Ishikawa (cell line): ENCODE measurements around the gene ARHGEF10L.

Source experiments
- CEBPB ChIP-seq: IDR thresholded peaks from 2 replicates; pipeline ENCODE4 v1.6.1; 2012
- CREB1 ChIP-seq: IDR thresholded peaks from 2 replicates; pipeline ENCODE4 v1.6.1; 2012; ENCODE audit warnings: low read depth
- EGR1 ChIP-seq: IDR thresholded peaks from 2 replicates; pipeline ENCODE4 v1.6.1; 2012
- EP300 ChIP-seq: IDR thresholded peaks from 2 replicates; pipeline ENCODE4 v1.6.1; 2012; ENCODE audit warnings: borderline replicate concordance
- FOXM1 ChIP-seq: IDR thresholded peaks from 2 replicates; pipeline ENCODE4 v1.6.1; 2012; ENCODE audit warnings: low read depth, borderline replicate concordance
- NFIC ChIP-seq: IDR thresholded peaks from 2 replicates; pipeline ENCODE4 v1.6.1; 2012
- RAD21 ChIP-seq: IDR thresholded peaks from 2 replicates; pipeline ENCODE4 v1.6.1; 2012; ENCODE audit warnings: low read depth
- TAF1 ChIP-seq: IDR thresholded peaks from 2 replicates; pipeline ENCODE4 v1.6.1; 2012; ENCODE audit warnings: low read depth, mild to moderate bottlenecking
- TCF12 ChIP-seq: IDR thresholded peaks from 2 replicates; pipeline ENCODE4 v1.6.1; 2012; ENCODE audit warnings: low read depth
- TEAD4 ChIP-seq: IDR thresholded peaks from 2 replicates; pipeline ENCODE4 v1.6.1; 2012
- YY1 ChIP-seq: IDR thresholded peaks from 2 replicates; pipeline ENCODE4 v1.6.1; 2012; ENCODE audit warnings: low read depth
- ZBTB7A ChIP-seq: IDR thresholded peaks from 2 replicates; pipeline ENCODE4 v1.6.1; 2012; ENCODE audit warnings: low read depth
- TF ChIP-seq, protein P1 (sequence below): IDR thresholded peaks from 2 replicates; pipeline ENCODE4 v1.6.1; 2012
- TF ChIP-seq, protein P2 (sequence below): IDR thresholded peaks from 2 replicates; pipeline ENCODE4 v1.6.1; 2012; ENCODE audit warnings: low read depth, mild to moderate bottlenecking
- TF ChIP-seq, protein P3 (sequence below): IDR thresholded peaks from 2 replicates; pipeline ENCODE4 v1.6.1; 2012

ARHGEF10L gene

DNA sequence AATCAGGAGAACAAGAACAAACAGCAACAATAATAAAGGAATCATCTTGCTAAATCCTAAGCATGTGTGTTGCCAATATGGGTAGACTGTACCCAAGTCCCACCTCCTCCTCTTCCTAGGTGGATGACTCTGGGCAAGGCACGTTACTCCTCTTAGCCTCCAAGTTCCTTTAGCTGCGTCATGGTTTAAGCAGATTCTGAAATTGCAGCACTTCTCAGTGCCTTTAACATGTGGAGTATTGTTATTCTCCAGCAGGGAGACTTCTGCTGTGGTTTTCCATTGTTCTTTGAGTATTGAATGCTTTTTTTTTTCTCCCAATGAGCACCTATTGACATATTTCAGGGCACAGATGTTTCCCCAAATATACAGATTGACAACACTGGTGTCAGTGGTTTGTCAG, 15.5 kb downstream of the ARHGEF10L start:
- TF ChIP-seq, protein P1, sequence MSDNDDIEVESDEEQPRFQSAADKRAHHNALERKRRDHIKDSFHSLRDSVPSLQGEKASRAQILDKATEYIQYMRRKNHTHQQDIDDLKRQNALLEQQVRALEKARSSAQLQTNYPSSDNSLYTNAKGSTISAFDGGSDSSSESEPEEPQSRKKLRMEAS, result no peak
- TF ChIP-seq ZBTB7A, result no peak
- TF ChIP-seq TEAD4, result no peak
- TF ChIP-seq EP300, result no peak
- TF ChIP-seq EGR1, result no peak
- TF ChIP-seq FOXM1, result no peak
- TF ChIP-seq CEBPB, result no peak
- no peak for TF ChIP-seq YY1
- no peak for TF ChIP-seq CREB1
- TF ChIP-seq NFIC, result no peak
- TF ChIP-seq, protein P2, sequence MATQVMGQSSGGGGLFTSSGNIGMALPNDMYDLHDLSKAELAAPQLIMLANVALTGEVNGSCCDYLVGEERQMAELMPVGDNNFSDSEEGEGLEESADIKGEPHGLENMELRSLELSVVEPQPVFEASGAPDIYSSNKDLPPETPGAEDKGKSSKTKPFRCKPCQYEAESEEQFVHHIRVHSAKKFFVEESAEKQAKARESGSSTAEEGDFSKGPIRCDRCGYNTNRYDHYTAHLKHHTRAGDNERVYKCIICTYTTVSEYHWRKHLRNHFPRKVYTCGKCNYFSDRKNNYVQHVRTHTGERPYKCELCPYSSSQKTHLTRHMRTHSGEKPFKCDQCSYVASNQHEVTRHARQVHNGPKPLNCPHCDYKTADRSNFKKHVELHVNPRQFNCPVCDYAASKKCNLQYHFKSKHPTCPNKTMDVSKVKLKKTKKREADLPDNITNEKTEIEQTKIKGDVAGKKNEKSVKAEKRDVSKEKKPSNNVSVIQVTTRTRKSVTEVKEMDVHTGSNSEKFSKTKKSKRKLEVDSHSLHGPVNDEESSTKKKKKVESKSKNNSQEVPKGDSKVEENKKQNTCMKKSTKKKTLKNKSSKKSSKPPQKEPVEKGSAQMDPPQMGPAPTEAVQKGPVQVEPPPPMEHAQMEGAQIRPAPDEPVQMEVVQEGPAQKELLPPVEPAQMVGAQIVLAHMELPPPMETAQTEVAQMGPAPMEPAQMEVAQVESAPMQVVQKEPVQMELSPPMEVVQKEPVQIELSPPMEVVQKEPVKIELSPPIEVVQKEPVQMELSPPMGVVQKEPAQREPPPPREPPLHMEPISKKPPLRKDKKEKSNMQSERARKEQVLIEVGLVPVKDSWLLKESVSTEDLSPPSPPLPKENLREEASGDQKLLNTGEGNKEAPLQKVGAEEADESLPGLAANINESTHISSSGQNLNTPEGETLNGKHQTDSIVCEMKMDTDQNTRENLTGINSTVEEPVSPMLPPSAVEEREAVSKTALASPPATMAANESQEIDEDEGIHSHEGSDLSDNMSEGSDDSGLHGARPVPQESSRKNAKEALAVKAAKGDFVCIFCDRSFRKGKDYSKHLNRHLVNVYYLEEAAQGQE, result no peak
- TF ChIP-seq RAD21, result no peak
- TF ChIP-seq TCF12, result no peak
- TF ChIP-seq, protein P3, sequence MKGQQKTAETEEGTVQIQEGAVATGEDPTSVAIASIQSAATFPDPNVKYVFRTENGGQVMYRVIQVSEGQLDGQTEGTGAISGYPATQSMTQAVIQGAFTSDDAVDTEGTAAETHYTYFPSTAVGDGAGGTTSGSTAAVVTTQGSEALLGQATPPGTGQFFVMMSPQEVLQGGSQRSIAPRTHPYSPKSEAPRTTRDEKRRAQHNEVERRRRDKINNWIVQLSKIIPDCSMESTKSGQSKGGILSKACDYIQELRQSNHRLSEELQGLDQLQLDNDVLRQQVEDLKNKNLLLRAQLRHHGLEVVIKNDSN, result no peak

DNA sequence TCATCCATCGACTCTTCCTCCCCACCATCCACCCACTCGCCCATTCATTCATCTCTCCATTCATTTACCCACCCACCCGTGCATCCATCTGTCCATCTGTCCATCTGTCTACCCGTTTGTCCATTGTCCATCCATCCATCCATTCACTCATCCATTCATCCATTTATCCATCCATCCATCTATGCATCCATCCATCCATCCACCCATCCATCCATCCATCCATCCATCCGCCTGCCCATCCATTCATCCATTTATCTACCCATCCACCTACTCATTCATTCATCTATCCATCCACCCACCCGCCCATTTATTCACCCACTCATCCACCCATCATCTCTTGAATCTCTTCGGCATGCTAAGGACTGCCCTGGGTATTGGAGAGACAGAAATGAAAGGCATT, 18.5 kb downstream of the ARHGEF10L start:
- TF ChIP-seq, protein P1, result no peak
- TF ChIP-seq FOXM1 (no peak), TCF12 (no peak), RAD21 (no peak), ZBTB7A (no peak), TAF1 (no peak)
- TF ChIP-seq, protein P3, result no peak

DNA sequence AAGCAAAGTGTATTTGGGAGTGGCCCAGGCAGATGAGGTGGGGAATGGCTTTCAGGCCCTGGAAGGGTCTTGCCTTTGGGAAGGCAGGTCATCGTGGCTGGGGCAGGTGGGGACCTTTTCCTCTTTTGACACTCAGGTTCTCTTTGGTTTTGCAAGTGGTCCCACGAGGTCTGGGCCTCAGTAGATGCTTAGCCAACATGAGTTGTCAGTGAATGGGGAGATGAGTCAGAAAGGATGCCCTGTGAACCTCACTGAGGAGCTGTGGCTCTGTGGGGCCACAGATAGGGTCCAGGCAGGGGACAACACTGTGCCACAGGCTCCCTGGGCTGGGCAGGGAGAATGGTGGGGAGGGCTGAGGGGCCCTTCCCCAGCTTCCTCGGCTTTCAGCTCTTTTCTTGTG, 19.0 kb downstream of the ARHGEF10L start:
- TF ChIP-seq, protein P1, result no peak
- TF ChIP-seq CEBPB (no peak), NFIC (no peak), CREB1 (no peak), RAD21 (no peak)
- TF ChIP-seq, protein P2, result no peak

DNA sequence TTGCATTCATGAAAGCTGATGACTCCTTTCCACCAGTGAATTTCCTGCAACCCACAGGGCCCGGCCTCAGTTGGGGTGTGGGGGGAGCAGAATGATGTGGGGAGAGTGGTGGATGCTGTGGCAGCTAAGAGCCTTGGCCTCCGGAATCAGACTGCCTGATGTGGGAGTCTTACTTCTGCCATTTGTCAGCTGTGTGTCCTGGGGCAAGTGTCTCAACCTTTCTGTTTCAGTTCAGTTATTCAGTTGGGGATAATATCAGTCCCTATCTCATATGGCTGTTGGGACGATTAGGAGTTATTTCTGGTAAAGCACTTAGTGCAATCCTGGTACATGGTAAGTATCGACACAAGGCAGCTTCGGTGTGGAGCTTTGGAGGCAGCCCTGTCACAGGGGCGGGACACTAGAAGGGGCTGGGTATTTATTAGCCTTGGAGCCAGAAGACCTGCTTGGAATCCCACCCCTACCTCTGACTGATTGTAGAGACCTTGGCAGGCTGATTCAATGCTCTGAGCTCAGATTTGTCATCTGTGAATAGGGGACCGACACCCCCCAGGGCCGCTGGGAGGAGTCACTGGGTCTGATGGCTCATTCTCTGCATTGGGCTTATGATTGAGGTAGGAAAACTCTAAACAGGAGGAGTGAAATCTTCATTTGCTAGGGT, 19.6 kb downstream of the ARHGEF10L start:
- TF ChIP-seq ZBTB7A (no peak), YY1 (no peak), CREB1 (no peak)

DNA sequence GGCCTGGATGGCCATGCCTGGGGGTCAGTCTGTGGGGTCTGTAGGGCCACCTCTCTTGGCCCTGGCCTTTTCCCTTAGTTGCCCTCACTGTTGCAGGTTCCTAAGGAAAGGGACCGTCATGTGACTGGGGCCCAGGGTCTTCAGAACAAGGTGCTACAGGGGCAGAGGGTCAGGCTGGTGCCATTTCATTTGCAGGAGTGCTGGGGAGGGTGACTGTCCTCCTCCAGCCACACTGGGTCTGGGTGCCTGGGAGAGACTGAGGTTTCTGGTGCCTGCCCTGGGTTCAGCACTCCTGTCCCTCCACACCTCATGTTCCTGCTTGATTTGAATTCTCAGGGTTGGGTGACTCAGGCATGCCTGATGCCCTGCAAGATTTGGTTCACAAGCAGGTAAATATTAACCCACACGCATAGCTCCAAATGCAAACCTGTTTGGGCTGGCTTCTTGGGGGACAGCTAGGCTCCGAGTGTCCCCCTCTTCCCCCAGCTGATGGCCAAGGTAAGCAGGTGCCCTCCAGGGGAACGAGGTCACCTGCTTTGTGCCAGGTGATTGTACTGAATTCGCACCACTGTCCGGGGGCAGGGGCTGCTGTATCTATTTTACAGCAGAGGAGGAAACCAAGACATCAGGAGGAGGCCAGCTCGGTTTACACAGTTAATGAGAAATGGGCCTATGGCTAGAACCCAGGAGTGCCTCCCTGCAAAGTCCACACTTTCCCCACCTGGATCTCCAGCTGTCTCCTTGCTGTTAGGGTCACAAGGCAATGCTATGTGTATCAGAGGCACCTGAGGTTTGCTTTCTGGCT, 20.3 kb downstream of the ARHGEF10L start:
- no peak for TF ChIP-seq TCF12
- no peak for TF ChIP-seq FOXM1
- TF ChIP-seq TAF1, result no peak
- no peak for TF ChIP-seq CEBPB
- no peak for TF ChIP-seq CREB1
- TF ChIP-seq EGR1, result no peak
- no peak for TF ChIP-seq RAD21
- TF ChIP-seq, protein P1, result no peak
- TF ChIP-seq NFIC, result no peak
- TF ChIP-seq TEAD4, result no peak
- TF ChIP-seq ZBTB7A, result no peak
- TF ChIP-seq YY1, result no peak
- TF ChIP-seq, protein P2, result no peak
- TF ChIP-seq, protein P3, result no peak
- no peak for TF ChIP-seq EP300
